Peyer's patch (tissue), 4 donors: Measurements from ENCODE around the gene TKTL2. TPM values are rescaled to one million over a fixed set of nuclear protein-coding genes. Genes with fewer than 3 reads are reported as not detected.

Experiments used
- DNase-seq, 3 donors: peaks; one replicate each; pipeline ENCODE4 v3.0.0-alpha.2; 2017 to 2019
- H3K27ac ChIP-seq, 4 donors: fragments of 200-600 bp; sonication (generic); one replicate each; pipeline ENCODE4 v1.5.1; 2016 to 2019
- H3K27me3 ChIP-seq, 2 donors: fragments of 200-600 bp; sonication (generic); one replicate each; pipeline ENCODE4 v1.5.1; 2019
- H3K36me3 ChIP-seq, 3 donors: fragments of 200-600 bp; sonication (generic); one replicate each; pipeline ENCODE4 v1.5.1; 2016 to 2019
- H3K4me1 ChIP-seq, 4 donors: fragments of 200-600 bp; sonication (generic); one replicate each; pipeline ENCODE4 v1.5.1; 2016 to 2019
- H3K4me3 ChIP-seq, 4 donors: fragments of 200-600 bp; sonication (generic); 1 replicate in 3 of 4; 2 replicates in 1 of 4; pipeline ENCODE4 v1.5.1; 2016 to 2019; ENCODE audit warnings: mild to moderate bottlenecking in 1 of 4
- H3K9me3 ChIP-seq, 4 donors: fragments of 200-600 bp; sonication (generic); one replicate each; pipeline ENCODE4 v1.5.1; 2016 to 2019; ENCODE audit warnings: mild to moderate bottlenecking in 1 of 4
- CTCF ChIP-seq, 6 experiments: fragments of 450-650 bp in 4 of 6; fragments of 200-600 bp in 2 of 6; sonication (generic) in 1 of 6; IDR thresholded peaks; one replicate each; pipeline ENCODE4 v1.5.1; 2017 to 2019; ENCODE audit warnings: antibody characterized with exemption in 6 of 6, mild to moderate bottlenecking in 3 of 6, moderate library complexity in 1 of 6
- POLR2A ChIP-seq, 2 donors: fragments of 450-650 bp; IDR thresholded peaks; one replicate each; pipeline ENCODE4 v1.5.1; 2017; ENCODE audit warnings: antibody characterized with exemption in 2 of 2, mild to moderate bottlenecking in 2 of 2, moderate library complexity in 2 of 2
- total RNA-seq, 4 donors: library from RNA; depleted of rRNA; stranded (reverse); fragments of >200 nt; gene quantifications; one replicate each; pipeline ENCODE4 v1.1.0, GENCODE V29; 2016

Gene TKTL2
- total RNA-seq, 4 donors from 2014 or later, result not detected

- H3K4me1 ChIP-seq, result peaks cover 0 to 9% (median 0%) of the 10 kb centered on the region in 4 donors
- H3K27me3 ChIP-seq, result no peaks in the 10 kb centered on the region
- peak within 1 kb of the TSS; percentile 76 to 89 (median 82) for H3K27ac ChIP-seq
- no peaks in the 10 kb centered on the region for H3K36me3 ChIP-seq
- peak; percentile 8 to 25 for TF ChIP-seq POLR2A (IDR thresholded peaks at IDR 0.05)
- TF ChIP-seq CTCF (IDR thresholded peaks at IDR 0.05), result no peak
- H3K4me3 ChIP-seq, result peak within 1 kb of the TSS; percentile 59 to 80 (median 70)
- no peaks in the 10 kb centered on the region for H3K9me3 ChIP-seq
- DNase-seq, result peak; percentile 82 to 91 (median 86)
Observed at GRCh38 chr4:163494360-163495241, 21.0 kb upstream of the TKTL2 start, which contains the start of gene TMA16. Gene TMA16, plus strand, starts transcription at chr4:163494690. Its CDS starts 112 bp downstream, at chr4:163494802.

GRCh38 chr4:163493643-163494359 is 20.2 kb upstream of the TKTL2 start:
- Histone ChIP-seq H3K27me3 (no peaks in the 10 kb centered on the region), H3K27ac (peak overlapping the region; percentile 76 to 89 (median 82)), H3K36me3 (no peaks in the 10 kb centered on the region), H3K4me3 (peak overlapping the region; percentile 59 to 80 (median 70)), H3K9me3 (no peaks in the 10 kb centered on the region), H3K4me1 (peaks cover 0 to 9% (median 0%) of the 10 kb centered on the region in 4 donors)
- peak in 2 of 3 donors; percentile 62 to 74 for DNase-seq
- no peak for TF ChIP-seq CTCF (IDR thresholded peaks at IDR 0.05)
- no peak for TF ChIP-seq POLR2A (IDR thresholded peaks at IDR 0.05)

- no peak overlapping the region for H3K4me3 ChIP-seq
- H3K4me1 ChIP-seq, result peaks cover 0 to 9% (median 0%) of the 10 kb centered on the region in 4 donors
- no peaks in the 10 kb centered on the region for H3K9me3 ChIP-seq
- DNase-seq, result no peak
- H3K27ac ChIP-seq, result peak overlapping the region in 2 of 4 donors; percentile 20 to 82
- H3K27me3 ChIP-seq, result no peaks in the 10 kb centered on the region
- no peaks in the 10 kb centered on the region for H3K36me3 ChIP-seq
- TF ChIP-seq CTCF (IDR thresholded peaks at IDR 0.05) (no peak), POLR2A (IDR thresholded peaks at IDR 0.05) (no peak)
Observed at GRCh38 chr4:163492951-163493504, 19.5 kb upstream of the TKTL2 start.

GRCh38 chr4:163489929-163490328 is 16.4 kb upstream of the TKTL2 start:
- Histone ChIP-seq H3K27me3 (no peaks in the 10 kb centered on the region), H3K4me1 (no peaks in the 10 kb centered on the region), H3K36me3 (no peaks in the 10 kb centered on the region), H3K27ac (no peak overlapping the region), H3K4me3 (no peak overlapping the region), H3K9me3 (no peaks in the 10 kb centered on the region)
- TF ChIP-seq POLR2A (IDR thresholded peaks at IDR 0.05), result no peak
- no peak for TF ChIP-seq CTCF (IDR thresholded peaks at IDR 0.05)
- DNase-seq, result no peak

- DNase-seq, result no peak
- Histone ChIP-seq H3K4me3 (no peak overlapping the region), H3K9me3 (no peaks in the 10 kb centered on the region), H3K4me1 (no peaks in the 10 kb centered on the region), H3K36me3 (no peaks in the 10 kb centered on the region), H3K27me3 (no peaks in the 10 kb centered on the region), H3K27ac (no peak overlapping the region)
- TF ChIP-seq CTCF (IDR thresholded peaks at IDR 0.05), result no peak
- no peak for TF ChIP-seq POLR2A (IDR thresholded peaks at IDR 0.05)
Observed at GRCh38 chr4:163486321-163486720, 12.8 kb upstream of the TKTL2 start.
